ENCODE measurements around the gene TATDN2. TPM values are rescaled to one million over a fixed set of nuclear protein-coding genes. Genes with fewer than 3 reads are reported as not detected.
"Not testable (repeated sequence)": the region's sequence is repeated elsewhere in the genome, so short reads cannot be mapped to it uniquely, and the experiment has no call there.

The TATDN2 gene
- total and polyA plus RNA-seq, 7 donors, result 9.6 to 22.7 (median 18.8) TPM

DNA sequence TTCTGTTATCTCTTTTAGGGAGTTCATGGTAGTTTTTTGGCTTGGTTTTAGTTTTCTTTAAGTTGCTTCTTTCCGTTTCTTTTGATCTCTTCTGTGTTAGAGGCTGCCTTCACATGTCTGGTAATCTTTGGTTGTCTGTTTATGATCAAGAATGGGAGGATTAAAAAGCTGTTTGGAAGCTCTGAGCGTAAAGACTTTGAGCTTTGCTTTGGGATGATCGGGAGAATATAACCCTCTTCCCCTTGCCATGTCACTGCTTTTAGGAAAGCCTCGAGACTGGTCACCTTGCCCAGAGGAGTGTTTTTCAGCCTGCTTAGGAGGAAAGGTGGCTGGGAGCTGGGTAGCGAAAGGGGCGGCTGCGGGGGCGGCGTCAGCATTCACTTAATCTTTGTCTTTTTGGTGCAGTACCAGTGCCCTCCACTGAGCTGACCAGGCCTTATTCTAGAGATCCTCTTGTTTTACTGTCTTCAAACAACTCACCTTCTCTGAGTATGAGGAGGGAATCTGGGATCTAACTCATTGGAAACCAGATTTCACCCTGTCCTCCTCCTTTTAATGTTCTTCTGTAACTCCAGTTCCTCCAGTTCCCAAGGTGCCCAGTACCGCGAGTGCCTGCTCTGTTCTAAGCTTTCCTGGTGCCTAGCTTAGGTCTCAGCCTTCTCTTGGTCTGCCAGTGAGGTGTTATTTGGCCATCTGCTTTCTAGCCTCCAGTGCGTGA is 15.5 kb downstream of the TATDN2 start:
- Histone ChIP-seq H3K27me3 (ENCODE audit: insufficient read depth in 3 of 3, low read length in 2 of 3) (no peaks in the 10 kb centered on the region), H3K27ac (no peak overlapping the region), H3K36me3 (ENCODE audit: insufficient read depth in 1 of 2, low read depth in 1 of 2) (peaks cover 5 to 42% of the 10 kb centered on the region in 2 donors), H3K4me3 (no peak overlapping the region), H3K9me3 (no peaks in the 10 kb centered on the region), H3K4me1 (peaks cover 2% of the 10 kb centered on the region)
- DNase-seq, result no peak
- WGBS, 3 donors, result 65 to 76% (median 70%) methylated on average over 12 of the region's 12 CpGs
- ATAC-seq, result peak in 2 of 4 donors; percentile 45 to 66
- intact Hi-C loops (cut with DNase I), result no loop called here
- TF ChIP-seq, protein P1, sequence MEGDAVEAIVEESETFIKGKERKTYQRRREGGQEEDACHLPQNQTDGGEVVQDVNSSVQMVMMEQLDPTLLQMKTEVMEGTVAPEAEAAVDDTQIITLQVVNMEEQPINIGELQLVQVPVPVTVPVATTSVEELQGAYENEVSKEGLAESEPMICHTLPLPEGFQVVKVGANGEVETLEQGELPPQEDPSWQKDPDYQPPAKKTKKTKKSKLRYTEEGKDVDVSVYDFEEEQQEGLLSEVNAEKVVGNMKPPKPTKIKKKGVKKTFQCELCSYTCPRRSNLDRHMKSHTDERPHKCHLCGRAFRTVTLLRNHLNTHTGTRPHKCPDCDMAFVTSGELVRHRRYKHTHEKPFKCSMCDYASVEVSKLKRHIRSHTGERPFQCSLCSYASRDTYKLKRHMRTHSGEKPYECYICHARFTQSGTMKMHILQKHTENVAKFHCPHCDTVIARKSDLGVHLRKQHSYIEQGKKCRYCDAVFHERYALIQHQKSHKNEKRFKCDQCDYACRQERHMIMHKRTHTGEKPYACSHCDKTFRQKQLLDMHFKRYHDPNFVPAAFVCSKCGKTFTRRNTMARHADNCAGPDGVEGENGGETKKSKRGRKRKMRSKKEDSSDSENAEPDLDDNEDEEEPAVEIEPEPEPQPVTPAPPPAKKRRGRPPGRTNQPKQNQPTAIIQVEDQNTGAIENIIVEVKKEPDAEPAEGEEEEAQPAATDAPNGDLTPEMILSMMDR (IDR thresholded peaks at IDR 0.05), result peak; percentile 30

DNA sequence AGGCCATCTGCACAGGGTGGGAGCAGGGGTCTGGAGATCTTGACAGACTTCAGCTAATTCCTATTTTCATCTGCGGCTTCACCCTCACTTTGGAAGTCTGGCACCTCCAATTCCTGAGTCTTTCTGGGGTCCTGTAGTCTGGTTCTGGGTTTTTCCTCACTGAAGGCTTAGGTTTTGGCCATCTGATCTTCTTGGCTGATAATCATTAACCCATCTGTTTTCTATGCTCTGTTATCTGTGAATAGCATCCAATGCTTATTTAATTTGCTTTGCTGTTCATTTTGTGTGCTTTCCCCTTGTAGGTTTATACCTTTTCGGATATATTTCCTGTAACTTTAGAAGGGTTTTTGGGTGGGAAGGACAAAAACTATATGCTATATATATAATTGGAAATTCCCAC is 17.6 kb downstream of the TATDN2 start:
- H3K27ac ChIP-seq, result no peak overlapping the region
- no peak overlapping the region for H3K4me3 ChIP-seq
- peaks cover 7% of the 10 kb centered on the region for H3K4me1 ChIP-seq
- WGBS, 3 donors, result 95 to 98% (median 97%) methylated on average over 2 of the region's 2 CpGs
- H3K27me3 ChIP-seq (ENCODE audit: insufficient read depth in 3 of 3, low read length in 2 of 3), result no peaks in the 10 kb centered on the region
- intact Hi-C loops (cut with DNase I), result no loop called here
- ATAC-seq (no peak), DNase-seq (no peak)
- peaks cover 3 to 39% of the 10 kb centered on the region in 2 donors for H3K36me3 ChIP-seq (ENCODE audit: insufficient read depth in 1 of 2, low read depth in 1 of 2)
- TF ChIP-seq, protein P1 (IDR thresholded peaks at IDR 0.05), result no peak
- no peaks in the 10 kb centered on the region for H3K9me3 ChIP-seq

DNA sequence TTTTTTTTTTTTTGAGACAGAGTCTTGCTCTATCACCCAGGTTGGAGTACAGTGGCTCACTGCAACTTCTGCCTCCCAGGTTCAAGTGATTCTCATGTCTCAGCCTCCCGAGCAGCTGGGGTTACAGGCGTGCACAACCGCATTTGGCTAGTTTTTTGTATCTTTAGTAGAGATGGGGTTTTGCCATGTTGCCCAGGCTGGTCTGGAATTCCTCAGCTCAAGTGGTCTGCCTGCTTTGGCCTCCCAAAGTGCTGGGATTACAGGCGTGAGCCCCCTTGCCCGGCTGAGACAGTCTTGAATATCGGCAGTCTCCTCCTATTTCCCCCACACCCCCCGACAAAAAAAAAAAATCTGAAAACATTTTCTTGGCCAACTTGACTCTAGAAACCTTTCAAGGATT is 18.7 kb downstream of the TATDN2 start:
- intact Hi-C loops (cut with DNase I); H3K4me3 ChIP-seq; H3K27ac ChIP-seq; H3K9me3 ChIP-seq; ATAC-seq; H3K27me3 ChIP-seq (ENCODE audit: insufficient read depth in 3 of 3, low read length in 2 of 3); H3K4me1 ChIP-seq; DNase-seq: not testable (repeated sequence)
- 80 to 92% (median 82%) methylated on average over 7 of the region's 7 CpGs for WGBS, 3 donors
- peaks cover 2 to 37% of the 10 kb centered on the region in 2 donors for H3K36me3 ChIP-seq (ENCODE audit: insufficient read depth in 1 of 2, low read depth in 1 of 2)

DNA sequence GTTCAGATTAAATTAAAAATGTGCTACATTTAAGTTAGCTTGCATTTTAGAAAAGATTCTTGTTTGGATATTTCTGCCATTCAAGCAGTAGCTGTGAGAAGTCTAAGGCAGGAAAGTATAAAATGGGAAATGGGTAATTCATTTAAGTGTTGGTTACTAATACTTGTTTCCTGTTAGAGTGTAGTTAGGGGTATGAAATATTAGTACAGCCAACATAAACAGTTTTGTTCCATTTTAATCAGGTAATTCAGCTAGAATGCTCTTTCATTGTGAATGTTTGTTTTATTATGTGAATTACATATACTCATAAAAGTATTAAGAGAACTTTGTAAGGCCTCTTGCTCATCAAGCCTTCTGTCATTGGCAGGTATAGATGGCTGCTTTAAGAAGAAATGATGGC is 19.9 kb downstream of the TATDN2 start:
- no peaks in the 10 kb centered on the region for H3K27me3 ChIP-seq (ENCODE audit: insufficient read depth in 3 of 3, low read length in 2 of 3)
- peaks cover 2 to 32% of the 10 kb centered on the region in 2 donors for H3K36me3 ChIP-seq (ENCODE audit: insufficient read depth in 1 of 2, low read depth in 1 of 2)
- intact Hi-C loops (cut with DNase I), result no loop called here
- no peaks in the 10 kb centered on the region for H3K9me3 ChIP-seq
- TF ChIP-seq, protein P1 (IDR thresholded peaks at IDR 0.05), result no peak
- H3K4me3 ChIP-seq, result no peak overlapping the region
- peak overlapping the region; percentile 75 for H3K27ac ChIP-seq
- DNase-seq (no peak), ATAC-seq (no peak)
- peaks cover 10% of the 10 kb centered on the region for H3K4me1 ChIP-seq

DNA sequence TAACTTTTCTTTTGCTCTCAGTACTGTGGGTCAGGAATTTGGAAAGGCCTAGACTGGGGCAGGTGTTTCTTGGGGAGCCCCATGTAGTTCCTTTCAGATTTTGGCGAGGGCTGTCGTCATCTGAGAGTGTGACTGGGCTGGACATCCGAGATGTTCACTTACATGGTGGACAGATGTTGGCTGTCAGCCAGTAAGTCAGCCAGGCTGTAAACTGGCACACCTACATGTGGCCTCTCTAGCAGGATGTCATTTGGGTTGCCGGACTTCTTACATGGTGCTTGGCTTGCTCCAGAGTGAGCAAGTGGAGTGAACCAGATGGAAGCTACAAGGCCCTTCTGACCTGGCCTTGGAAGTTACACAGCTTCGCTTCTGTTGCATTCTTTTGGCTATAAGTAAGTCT is 20.7 kb downstream of the TATDN2 start:
- intact Hi-C loops (cut with DNase I), result no loop called here
- peak overlapping the region; percentile 75 for H3K27ac ChIP-seq
- H3K27me3 ChIP-seq (ENCODE audit: insufficient read depth in 3 of 3, low read length in 2 of 3), result no peaks in the 10 kb centered on the region
- TF ChIP-seq, protein P1 (IDR thresholded peaks at IDR 0.05), result no peak
- peaks cover 18% of the 10 kb centered on the region for H3K4me1 ChIP-seq
- DNase-seq, result peak; percentile 23 to 71
- 37 to 55% (median 39%) methylated on average over 5 of the region's 5 CpGs for WGBS, 3 donors
- H3K36me3 ChIP-seq (ENCODE audit: insufficient read depth in 1 of 2, low read depth in 1 of 2), result peaks cover 2 to 32% of the 10 kb centered on the region in 2 donors
- H3K9me3 ChIP-seq, result no peaks in the 10 kb centered on the region
- ATAC-seq, result peak; percentile 86 to 94 (median 88)
- H3K4me3 ChIP-seq, result no peak overlapping the region

All from psoas muscle (tissue), 8 donors.